K562 (cell line): ENCODE results near the gene HEATR1. TPM values are rescaled to one million over a fixed set of nuclear protein-coding genes. Genes with fewer than 3 reads are reported as not detected.

ENCODE experiments used
- ARID4B ChIP-seq: sonication (generic); formaldehyde crosslinking; IDR thresholded peaks from 2 replicates; pipeline ENCODE4 v1.8.0; 2022; ENCODE audit warnings: mild to moderate bottlenecking, missing genetic modification reagents
- BMI1 ChIP-seq: fragments of 150-350 bp; IDR thresholded peaks from 2 replicates; pipeline ENCODE4 v1.6.1; 2014; ENCODE audit warnings: low read length
- CHCHD3 ChIP-seq: fragments of 250-450 bp; sonication (Bioruptor Pico); IDR thresholded peaks from 2 replicates; pipeline ENCODE4 v2.1.2; 2022; ENCODE audit warnings: mild to moderate bottlenecking
- CREB1 ChIP-seq, 2 experiments: sonication (generic) in 1 of 2; formaldehyde crosslinking in 1 of 2; IDR thresholded peaks; 2 replicates each; pipeline versions ENCODE4 v1.6.1 to v1.8.0; 2012 to 2022; ENCODE audit warnings: inconsistent platforms in 1 of 2, mild to moderate bottlenecking in 1 of 2, missing genetic modification reagents in 1 of 2, moderate library complexity in 1 of 2
- CREM ChIP-seq: IDR thresholded peaks from 2 replicates; pipeline ENCODE4 v1.6.1; 2014; ENCODE audit warnings: antibody characterized with exemption, low read depth
- ETV6 ChIP-seq, 3 experiments: fragments of 150-350 bp in 1 of 3; sonication (generic) in 1 of 3; formaldehyde crosslinking in 1 of 3; IDR thresholded peaks; 2 replicates each; pipeline versions ENCODE4 v1.6.1 to v1.8.0; 2014 to 2022; ENCODE audit warnings: borderline replicate concordance in 2 of 3, low read depth in 2 of 3, antibody characterized with exemption in 1 of 3, low read length in 1 of 3, mild to moderate bottlenecking in 1 of 3, missing genetic modification reagents in 1 of 3
- FOXP4 ChIP-seq: sonication (generic); formaldehyde crosslinking; IDR thresholded peaks from 2 replicates; pipeline ENCODE4 v1.8.0; 2022; ENCODE audit warnings: mild to moderate bottlenecking, missing genetic modification reagents, borderline replicate concordance
- GABPB2 ChIP-seq: fragments of 250-450 bp; sonication (Bioruptor Pico); conservative IDR thresholded peaks from 2 replicates; pipeline ENCODE4 v1.5.1; 2021; ENCODE audit warnings: mild to moderate bottlenecking
- ILF3 ChIP-seq: fragments of 450-650 bp; IDR thresholded peaks from 2 replicates; pipeline ENCODE4 v1.6.1; 2018; ENCODE audit warnings: antibody characterized with exemption, mild to moderate bottlenecking, moderate library complexity, borderline replicate concordance
- MAFG ChIP-seq: fragments of 450-650 bp; conservative IDR thresholded peaks from 2 replicates; pipeline ENCODE4 v1.6.1; 2016; ENCODE audit warnings: missing genetic modification characterization, missing compliant biosample characterization
- MYBL2 ChIP-seq, 2 experiments: fragments of 450-650 bp in 1 of 2; sonication (generic) in 1 of 2; formaldehyde crosslinking in 1 of 2; IDR thresholded peaks; 2 replicates each; pipeline versions ENCODE4 v1.6.1 to v1.8.1; 2017 to 2022; ENCODE audit warnings: borderline replicate concordance in 1 of 2, inconsistent platforms in 1 of 2, low read depth in 1 of 2, mild to moderate bottlenecking in 1 of 2, missing genetic modification reagents in 1 of 2, moderate library complexity in 1 of 2
- POLR2H ChIP-seq: IDR thresholded peaks from 2 replicates; pipeline ENCODE4 v1.6.1; 2016; ENCODE audit warnings: missing genetic modification characterization, low read depth, mild to moderate bottlenecking, control low read depth, missing compliant biosample characterization, moderate library complexity
- RAD21 ChIP-seq, 2 experiments: fragments of 250-450 bp in 1 of 2; fragments of 450-650 bp in 1 of 2; sonication (Bioruptor Pico) in 1 of 2; formaldehyde crosslinking in 1 of 2; IDR thresholded peaks in 1 of 2; conservative IDR thresholded peaks in 1 of 2; 2 replicates each; pipeline versions ENCODE4 v1.4.0 to v1.8.0; 2020 to 2022; ENCODE audit warnings: mild to moderate bottlenecking in 2 of 2, moderate library complexity in 1 of 2
- RB1 ChIP-seq: fragments of 450-650 bp; IDR thresholded peaks from 2 replicates; pipeline ENCODE4 v1.6.1; 2017; ENCODE audit warnings: low read depth, mild to moderate bottlenecking
- SRF ChIP-seq, 2 experiments: fragments of 250-450, 450-650 bp in 1 of 2; sonication (Bioruptor Pico) in 1 of 2; sonication (generic) in 1 of 2; formaldehyde crosslinking; IDR thresholded peaks; 2 replicates each; pipeline versions ENCODE4 v1.5.0 to v1.5.1; 2020 to 2022; ENCODE audit warnings: mild to moderate bottlenecking in 1 of 2, missing genetic modification reagents in 1 of 2
- TBP ChIP-seq: optimal IDR thresholded peaks from 2 replicates; pipeline ENCODE3; 2011; ENCODE audit warnings: low read depth, low read length, improper control_type of control experiment
- ZNF140 ChIP-seq: fragments of 250-450 bp; sonication (Bioruptor Pico); IDR thresholded peaks from 2 replicates; pipeline ENCODE4 v1.8.0; 2021; ENCODE audit warnings: moderate library complexity, mild to moderate bottlenecking, inconsistent platforms
- ZNF780A ChIP-seq: fragments of 250-450 bp; sonication (Bioruptor Pico); IDR thresholded peaks from 2 replicates; pipeline ENCODE4 v1.5.0; 2021; ENCODE audit warnings: mild to moderate bottlenecking
- polyA plus RNA-seq, 8 experiments: library from polyadenylated mRNA; depleted of rRNA in 4 of 8; stranded (reverse) in 5 of 8; unstranded in 3 of 8; fragments of >200 nt; fragmentation: Nextera tagmentation in 2 of 8; fragmentation: Illumina TruSeq in 1 of 8; extraction: Ambion mirVana in 2 of 8; extraction: Trizol in 1 of 8; gene quantifications; 2 replicates each; pipeline versions ENCODE4 v1.2.1 to v1.2.3, GENCODE V29; 2011 to 2014; ENCODE audit warnings: inconsistent platforms in 1 of 8, missing spikeins in 1 of 8
- total RNA-seq, 7 experiments: library from RNA; depleted of rRNA in 6 of 7; stranded (reverse); fragments of >200 nt in 6 of 7; fragmentation: Illumina TruSeq in 2 of 7; extraction: Trizol in 2 of 7; gene quantifications; 2 replicates each; pipeline versions ENCODE4 v1.2.1 to v1.2.3, GENCODE V29; 2011 to 2021; ENCODE audit warnings: low replicate concordance in 1 of 7
- TF ChIP-seq, protein P1 (sequence below), 2 experiments: fragments of 450-650 bp in 1 of 2; sonication (generic) in 1 of 2; formaldehyde crosslinking in 1 of 2; IDR thresholded peaks in 1 of 2; conservative IDR thresholded peaks in 1 of 2; 2 replicates each; pipeline versions ENCODE4 v1.6.1 to v1.8.1; 2016 to 2023; ENCODE audit warnings: mild to moderate bottlenecking in 2 of 2, moderate library complexity in 2 of 2, inconsistent platforms in 1 of 2, missing genetic modification reagents in 1 of 2

HEATR1 gene
- total and polyA plus RNA-seq, 9 of the 15 experiments (the other 6 are each of a cell fraction or from before 2014, with no cell fraction given) = 28.3 to 108 (median 50.9) TPM

DNA sequence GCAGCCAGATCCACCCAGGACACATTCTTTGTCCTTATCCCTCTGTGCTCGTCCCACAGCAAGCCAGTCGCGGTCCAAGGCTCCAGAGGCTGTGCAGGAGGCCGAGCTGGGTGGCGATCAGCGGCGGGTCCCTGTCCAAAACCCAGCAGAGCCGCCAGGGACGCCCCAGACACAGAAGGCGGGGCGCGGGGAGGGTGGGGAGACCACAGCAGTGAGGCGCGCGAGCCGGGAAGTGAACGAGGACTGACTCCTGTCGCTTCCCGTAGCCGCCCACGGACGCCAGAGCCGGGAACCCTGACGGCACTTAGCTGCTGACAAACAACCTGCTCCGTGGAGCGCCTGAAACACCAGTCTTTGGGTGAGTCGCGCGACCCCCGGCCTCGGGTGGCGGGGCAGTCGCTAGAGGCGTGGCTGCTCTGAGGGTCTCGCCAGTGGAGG lies 80.6 kb downstream of the HEATR1 start, which contains the start of gene LGALS8 (continued):
- peak; percentile 63 for TF ChIP-seq TBP
- TF ChIP-seq SRF (CRISPR knock-in tag; IDR thresholded peaks at IDR 0.05) = peak in 1 of 2 experiments; percentile 65; a peak in 1 of 4 replicates
- no peak for TF ChIP-seq MAFG (tag)
- peak; percentile 67; the same call in 1 of the 2 replicates for TF ChIP-seq RB1
- no peak for TF ChIP-seq ARID4B (CRISPR knock-in tag)
- TF ChIP-seq CREM = peak; percentile 66; the same call in 1 of the 2 replicates
- 0 out of 2 replicates have a peak, but pooled peaks have one; percentile 17 for TF ChIP-seq POLR2H (tag)
- no peak for TF ChIP-seq GABPB2
- no peak for TF ChIP-seq CREB1 (IDR thresholded peaks at IDR 0.05)
- TF ChIP-seq CREB1 (CRISPR knock-in tag; IDR thresholded peaks at IDR 0.05) = 0 out of 2 replicates have a peak, but pooled peaks have one; percentile 2
- TF ChIP-seq RAD21 (CRISPR knock-in tag; conservative IDR thresholded peaks at IDR 0.05 in 1 of 2, IDR thresholded peaks at IDR 0.05 in 1 of 2) = 0 out of 4 replicates have a peak, but pooled peaks of 1 of the 2 experiments have one; percentile 23
- no peak for TF ChIP-seq ILF3
- TF ChIP-seq ZNF140 (CRISPR knock-in tag) = no peak
- TF ChIP-seq CHCHD3 (CRISPR knock-in tag) = no peak
- TF ChIP-seq BMI1 = no peak
- no peak for TF ChIP-seq ZNF780A (CRISPR knock-in tag)
- TF ChIP-seq, protein P1, sequence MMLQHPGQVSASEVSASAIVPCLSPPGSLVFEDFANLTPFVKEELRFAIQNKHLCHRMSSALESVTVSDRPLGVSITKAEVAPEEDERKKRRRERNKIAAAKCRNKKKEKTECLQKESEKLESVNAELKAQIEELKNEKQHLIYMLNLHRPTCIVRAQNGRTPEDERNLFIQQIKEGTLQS (IDR thresholded peaks at IDR 0.05) = no peak
- TF ChIP-seq, protein P1 (CRISPR knock-in tag; conservative IDR thresholded peaks at IDR 0.05) = no peak
- TF ChIP-seq FOXP4 (CRISPR knock-in tag) = no peak
- TF ChIP-seq ETV6 (IDR thresholded peaks at IDR 0.05; ENCODE audit: borderline replicate concordance in 1 of 2, low read depth in 2 of 2, low read length in 1 of 2) = 0 out of 4 replicates have a peak, but pooled peaks of 1 of the 2 experiments have one; percentile 25
- TF ChIP-seq ETV6 (CRISPR knock-in tag; IDR thresholded peaks at IDR 0.05; ENCODE audit: borderline replicate concordance) = no peak
- no peak for TF ChIP-seq MYBL2 (IDR thresholded peaks at IDR 0.05; ENCODE audit: low read depth)
- TF ChIP-seq MYBL2 (CRISPR knock-in tag; IDR thresholded peaks at IDR 0.05; ENCODE audit: borderline replicate concordance) = no peak
